ENCODE data around the gene TSPAN7. TPM values are rescaled to one million over a fixed set of nuclear protein-coding genes. Genes with fewer than 3 reads are reported as not detected.

Gene TSPAN7
- total and polyA plus RNA-seq, 2 of the 4 experiments (the other 2 are of a cell fraction) = not detected

DNA sequence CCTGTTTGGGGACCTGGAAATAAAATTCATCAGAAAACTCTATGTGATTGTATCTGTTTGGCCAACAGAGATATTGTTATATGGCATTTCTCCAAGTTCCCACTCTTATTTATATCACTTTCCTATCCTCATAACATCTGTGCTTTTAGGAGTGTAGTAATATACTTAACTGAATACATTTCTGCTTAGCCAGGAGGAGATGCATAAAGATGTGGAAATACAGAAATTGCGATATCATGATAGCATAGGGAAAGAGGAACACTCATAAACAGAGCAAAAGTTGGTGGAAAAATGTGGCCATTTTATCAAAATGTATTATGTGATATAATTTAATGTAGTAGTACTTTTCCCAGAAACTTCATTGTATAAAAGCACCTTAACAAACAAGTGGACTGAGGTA is 46.1 kb upstream of the TSPAN7 start:
- no peak overlapping the region for H2BK5ac ChIP-seq (ENCODE audit: low read depth, low read length, poor library complexity, severe bottlenecking)
- dilution Hi-C loops (cut with HindIII; ENCODE audit: low sequenced_read_pairs, unreplicated experiment) (no loop called here), in situ Hi-C loops (cut with MboI; ENCODE audit: low sequenced_read_pairs) (no loop called here), intact Hi-C loops (cut with micrococcal nuclease) (no loop called here)
- ChIA-PET CTCF (no interaction called here), POLR2A (ENCODE audit: unreplicated experiment) (no interaction called here)
- BruUV-seq (replicated peaks) = no TSS peak
- no peaks in the 10 kb centered on the region for H3K9me3 ChIP-seq (ENCODE audit: control insufficient read depth, insufficient read depth, low read length)
- DNase-seq (no peak), ATAC-seq (ENCODE audit: low read depth) (no peak)
- no peak overlapping the region for H4K8ac ChIP-seq (ENCODE audit: low read depth in 2 of 2, low read length in 2 of 2)
- H3K4me1 ChIP-seq (ENCODE audit: control insufficient read depth, insufficient read depth, low read length) = no peaks in the 10 kb centered on the region
- TF ChIP-seq, protein P1, sequence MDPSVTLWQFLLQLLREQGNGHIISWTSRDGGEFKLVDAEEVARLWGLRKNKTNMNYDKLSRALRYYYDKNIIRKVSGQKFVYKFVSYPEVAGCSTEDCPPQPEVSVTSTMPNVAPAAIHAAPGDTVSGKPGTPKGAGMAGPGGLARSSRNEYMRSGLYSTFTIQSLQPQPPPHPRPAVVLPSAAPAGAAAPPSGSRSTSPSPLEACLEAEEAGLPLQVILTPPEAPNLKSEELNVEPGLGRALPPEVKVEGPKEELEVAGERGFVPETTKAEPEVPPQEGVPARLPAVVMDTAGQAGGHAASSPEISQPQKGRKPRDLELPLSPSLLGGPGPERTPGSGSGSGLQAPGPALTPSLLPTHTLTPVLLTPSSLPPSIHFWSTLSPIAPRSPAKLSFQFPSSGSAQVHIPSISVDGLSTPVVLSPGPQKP (IDR thresholded peaks at IDR 0.05; ENCODE audit: borderline replicate concordance, low read depth, low read length) = no peak
- TF ChIP-seq MAFK (IDR thresholded peaks at IDR 0.05; ENCODE audit: low read depth, low read length) = no peak
- TF ChIP-seq, protein P2, sequence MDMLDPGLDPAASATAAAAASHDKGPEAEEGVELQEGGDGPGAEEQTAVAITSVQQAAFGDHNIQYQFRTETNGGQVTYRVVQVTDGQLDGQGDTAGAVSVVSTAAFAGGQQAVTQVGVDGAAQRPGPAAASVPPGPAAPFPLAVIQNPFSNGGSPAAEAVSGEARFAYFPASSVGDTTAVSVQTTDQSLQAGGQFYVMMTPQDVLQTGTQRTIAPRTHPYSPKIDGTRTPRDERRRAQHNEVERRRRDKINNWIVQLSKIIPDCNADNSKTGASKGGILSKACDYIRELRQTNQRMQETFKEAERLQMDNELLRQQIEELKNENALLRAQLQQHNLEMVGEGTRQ (IDR thresholded peaks at IDR 0.05; ENCODE audit: low read depth, low read length) = no peak
- TF ChIP-seq MXI1 (IDR thresholded peaks at IDR 0.05; ENCODE audit: borderline replicate concordance, low read depth, low read length) = no peak
- no peak for TF ChIP-seq RAD21 (IDR thresholded peaks at IDR 0.05; ENCODE audit: low read length)
- no peak for TF ChIP-seq SMC3 (IDR thresholded peaks at IDR 0.05; ENCODE audit: low read depth, low read length)
- TF ChIP-seq, protein P3, sequence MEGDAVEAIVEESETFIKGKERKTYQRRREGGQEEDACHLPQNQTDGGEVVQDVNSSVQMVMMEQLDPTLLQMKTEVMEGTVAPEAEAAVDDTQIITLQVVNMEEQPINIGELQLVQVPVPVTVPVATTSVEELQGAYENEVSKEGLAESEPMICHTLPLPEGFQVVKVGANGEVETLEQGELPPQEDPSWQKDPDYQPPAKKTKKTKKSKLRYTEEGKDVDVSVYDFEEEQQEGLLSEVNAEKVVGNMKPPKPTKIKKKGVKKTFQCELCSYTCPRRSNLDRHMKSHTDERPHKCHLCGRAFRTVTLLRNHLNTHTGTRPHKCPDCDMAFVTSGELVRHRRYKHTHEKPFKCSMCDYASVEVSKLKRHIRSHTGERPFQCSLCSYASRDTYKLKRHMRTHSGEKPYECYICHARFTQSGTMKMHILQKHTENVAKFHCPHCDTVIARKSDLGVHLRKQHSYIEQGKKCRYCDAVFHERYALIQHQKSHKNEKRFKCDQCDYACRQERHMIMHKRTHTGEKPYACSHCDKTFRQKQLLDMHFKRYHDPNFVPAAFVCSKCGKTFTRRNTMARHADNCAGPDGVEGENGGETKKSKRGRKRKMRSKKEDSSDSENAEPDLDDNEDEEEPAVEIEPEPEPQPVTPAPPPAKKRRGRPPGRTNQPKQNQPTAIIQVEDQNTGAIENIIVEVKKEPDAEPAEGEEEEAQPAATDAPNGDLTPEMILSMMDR (conservative IDR thresholded peaks at IDR 0.05; ENCODE audit: low read depth, low read length) = no peak
- TF ChIP-seq NFE2L2 (IDR thresholded peaks at IDR 0.05; ENCODE audit: low read depth, low read length) = no peak
- TF ChIP-seq RFX5 (IDR thresholded peaks at IDR 0.05; ENCODE audit: low read depth, low read length) = no peak
- no peak for TF ChIP-seq MAZ (IDR thresholded peaks at IDR 0.05; ENCODE audit: borderline replicate concordance, low read depth, low read length)
- no peak for TF ChIP-seq POLR2A (IDR thresholded peaks at IDR 0.05; ENCODE audit: low read depth, low read length)
- no peak for TF ChIP-seq CHD1 (IDR thresholded peaks at IDR 0.05; ENCODE audit: low read depth, low read length)
- TF ChIP-seq FOS (IDR thresholded peaks at IDR 0.05; ENCODE audit: low read depth, low read length) = no peak
- no peak for TF ChIP-seq BHLHE40 (IDR thresholded peaks at IDR 0.05; ENCODE audit: low read depth, low read length)
- no peak for TF ChIP-seq CEBPB (IDR thresholded peaks at IDR 0.05; ENCODE audit: low read depth, low read length)
- no peak for TF ChIP-seq RCOR1 (IDR thresholded peaks at IDR 0.05; ENCODE audit: insufficient replicate concordance, low read length)
- no peak overlapping the region for H3K18ac ChIP-seq (ENCODE audit: low read depth, low read length)
- H3K27me3 ChIP-seq (ENCODE audit: control insufficient read depth, insufficient read depth, low read length) = 0 out of 2 replicates have a peak, but pooled peaks cover 2% of the 10 kb centered on the region
- H2BK120ac ChIP-seq (ENCODE audit: low read depth, low read length) = no peak overlapping the region
- no peak overlapping the region for H3K4me2 ChIP-seq (ENCODE audit: low read depth, low read length)
- H3K36me3 ChIP-seq (ENCODE audit: control insufficient read depth, insufficient read depth, low read length) = no peaks in the 10 kb centered on the region
- H2BK15ac ChIP-seq (ENCODE audit: low read depth, low read length) = no peak overlapping the region
- H2AK5ac ChIP-seq (ENCODE audit: low read depth, low read length) = no peak overlapping the region
- H2BK20ac ChIP-seq (ENCODE audit: low read depth, low read length) = no peak overlapping the region
- no peak overlapping the region for H2AK9ac ChIP-seq (replicated peaks; ENCODE audit: low read depth, low read length, poor library complexity)
- no peaks in the 10 kb centered on the region for H4K20me1 ChIP-seq (ENCODE audit: insufficient read depth, low read length)
- H3K27ac ChIP-seq (ENCODE audit: insufficient read depth, low read length) = no peak overlapping the region
- H2AFZ ChIP-seq (replicated peaks; ENCODE audit: low read length, poor library complexity) = no peak overlapping the region
- no peak overlapping the region for H4K5ac ChIP-seq (ENCODE audit: low read depth, low read length)
- H3K79me1 ChIP-seq (ENCODE audit: low read depth in 1 of 2, low read length in 2 of 2) = no peaks in the 10 kb centered on the region
- H3K4ac ChIP-seq (ENCODE audit: low read depth, low read length) = no peak overlapping the region
- no peak overlapping the region for H3K56ac ChIP-seq (ENCODE audit: extremely low read depth, insufficient read depth, low read length)
- no peak overlapping the region for H4K91ac ChIP-seq (ENCODE audit: insufficient read depth, low read depth, low read length)
- H3K9ac ChIP-seq (ENCODE audit: low read depth, low read length) = no peak overlapping the region
- WGBS, 2 experiments (ENCODE audit: extremely low coverage in 2 of 2, insufficient read length in 1 of 2) = no CpG with 5 or more reads among the region's 1 CpG
- H3K23ac ChIP-seq (ENCODE audit: low read depth, low read length) = no peak overlapping the region
- H3K9me1 ChIP-seq (ENCODE audit: insufficient read depth, low read length) = no peaks in the 10 kb centered on the region
- no peak overlapping the region for H3K14ac ChIP-seq (replicated peaks; ENCODE audit: low read depth, low read length)
- H3K4me3 ChIP-seq (ENCODE audit: insufficient read depth, low read depth, low read length) = no peak overlapping the region

Data from IMR-90 (cell line).